H9 (cell line): Measurements from ENCODE around the gene SCAF8. TPM values are rescaled to one million over a fixed set of nuclear protein-coding genes. Genes with fewer than 3 reads are reported as not detected.

Experiments used
- DNase-seq: peaks from one replicate; pipeline ENCODE4 v3.0.0-alpha.2; 2017
- H2AFZ ChIP-seq: one replicate; pipeline ENCODE4 v1.6.1; 2013; ENCODE audit warnings: mild to moderate bottlenecking, low read length, control low read depth, moderate library complexity
- H2AK5ac ChIP-seq: 2 replicates; pipeline ENCODE4 v1.6.1; 2013; ENCODE audit warnings: low read length, control low read depth, mixed read lengths; ENCODE audit not compliant: insufficient read length
- H2BK120ac ChIP-seq: one replicate; pipeline ENCODE4 v1.6.1; 2013; ENCODE audit warnings: low read depth, mild to moderate bottlenecking, low read length, control low read depth, inconsistent platforms; ENCODE audit not compliant: poor library complexity, severe bottlenecking
- H2BK12ac ChIP-seq: 2 replicates; pipeline ENCODE4 v1.6.1; 2013; ENCODE audit warnings: low read length, control low read depth, mixed read lengths, low read depth; ENCODE audit not compliant: insufficient read length
- H2BK15ac ChIP-seq: 2 replicates; pipeline ENCODE4 v1.6.1; 2013; ENCODE audit warnings: low read depth, low read length, control low read depth
- H2BK20ac ChIP-seq: one replicate; pipeline ENCODE4 v1.6.1; 2013; ENCODE audit warnings: low read depth, mild to moderate bottlenecking, low read length, control low read depth, inconsistent platforms; ENCODE audit not compliant: poor library complexity, severe bottlenecking
- H2BK5ac ChIP-seq: 2 replicates; pipeline ENCODE4 v1.6.1; 2013; ENCODE audit warnings: low read length, control low read depth, mixed read lengths; ENCODE audit not compliant: insufficient read length
- H3K14ac ChIP-seq: 2 replicates; pipeline ENCODE4 v1.6.1; 2013; ENCODE audit warnings: low read length, control low read depth; ENCODE audit not compliant: insufficient read depth
- H3K18ac ChIP-seq: 2 replicates; pipeline ENCODE4 v1.6.1; 2013; ENCODE audit warnings: low read depth, mild to moderate bottlenecking, mixed read lengths, low read length, control low read depth; ENCODE audit not compliant: insufficient read length
- H3K23ac ChIP-seq: 2 replicates; pipeline ENCODE4 v1.6.1; 2013; ENCODE audit warnings: low read length, control low read depth, mixed read lengths, low read depth; ENCODE audit not compliant: insufficient read length
- H3K23me2 ChIP-seq: 2 replicates; pipeline ENCODE4 v1.6.1; 2013; ENCODE audit warnings: low read depth, mild to moderate bottlenecking, mixed read lengths, low read length, control low read depth; ENCODE audit not compliant: insufficient read length, poor library complexity, severe bottlenecking
- H3K27ac ChIP-seq: 2 replicates; pipeline ENCODE4 v1.5.1; 2013; ENCODE audit warnings: low read length, control low read depth, mixed read lengths, low read depth; ENCODE audit not compliant: insufficient read length
- H3K27me3 ChIP-seq: 2 replicates; pipeline ENCODE4 v1.6.1; 2013; ENCODE audit warnings: low read length, control low read depth, inconsistent platforms; ENCODE audit not compliant: insufficient read depth
- H3K4ac ChIP-seq: 2 replicates; pipeline ENCODE4 v1.6.1; 2013; ENCODE audit warnings: low read depth, mild to moderate bottlenecking, control low read depth, inconsistent platforms, low read length, moderate library complexity
- H3K4me1 ChIP-seq: 2 replicates; pipeline ENCODE4 v1.6.1; 2013; ENCODE audit warnings: low read length, control low read depth, inconsistent platforms; ENCODE audit not compliant: insufficient read depth
- H3K4me2 ChIP-seq: 2 replicates; pipeline ENCODE4 v1.6.1; 2013; ENCODE audit warnings: low read length, control low read depth, mixed read lengths; ENCODE audit not compliant: insufficient read length, insufficient read depth
- H3K56ac ChIP-seq: 2 replicates; pipeline ENCODE4 v1.6.1; 2013; ENCODE audit warnings: low read depth, mild to moderate bottlenecking, mixed read lengths, low read length, control low read depth; ENCODE audit not compliant: insufficient read length
- H3K79me1 ChIP-seq: 2 replicates; pipeline ENCODE4 v1.6.1; 2013; ENCODE audit warnings: low read depth, mild to moderate bottlenecking, moderate library complexity, low read length, control low read depth, inconsistent platforms; ENCODE audit not compliant: insufficient read depth, poor library complexity, severe bottlenecking
- H3K79me2 ChIP-seq: 2 replicates; pipeline ENCODE4 v1.6.1; 2013; ENCODE audit warnings: low read length, control low read depth, inconsistent platforms; ENCODE audit not compliant: insufficient read depth
- H3K9ac ChIP-seq: 2 replicates; pipeline ENCODE4 v1.6.1; 2013; ENCODE audit warnings: low read length, control low read depth, mixed read lengths; ENCODE audit not compliant: insufficient read length; ENCODE audit errors: extremely low read depth
- H3K9me3 ChIP-seq: one replicate; pipeline ENCODE4 v1.6.1; 2013; ENCODE audit warnings: low read depth, low read length, inconsistent platforms; ENCODE audit not compliant: control insufficient read depth
- H3T11ph ChIP-seq: one replicate; pipeline ENCODE4 v1.6.1; 2013; ENCODE audit warnings: mild to moderate bottlenecking, low read length, control low read depth, inconsistent platforms
- H4K20me1 ChIP-seq: one replicate; pipeline ENCODE4 v1.6.1; 2013; ENCODE audit not compliant: control insufficient read depth, insufficient read length, insufficient read depth
- H4K5ac ChIP-seq: 2 replicates; pipeline ENCODE4 v1.6.1; 2013; ENCODE audit warnings: low read depth, mild to moderate bottlenecking, mixed read lengths, low read length, control low read depth; ENCODE audit not compliant: insufficient read length
- H4K8ac ChIP-seq: replicated peaks from 2 replicates; pipeline ENCODE4 v1.6.1; 2013; ENCODE audit warnings: low read length, control low read depth, mixed read lengths, low read depth; ENCODE audit not compliant: insufficient read length
- H4K91ac ChIP-seq: 2 replicates; pipeline ENCODE4 v1.6.1; 2013; ENCODE audit warnings: low read depth, mild to moderate bottlenecking, moderate library complexity, mixed read lengths, low read length, control low read depth; ENCODE audit not compliant: insufficient read length
- H3K27ac Mint-ChIP-seq, 3 experiments: 2 replicates in 2 of 3; 3 replicates in 1 of 3; pipeline ENCODE4 v1.8.0; 2020 to 2021; ENCODE audit warnings: mixed read lengths in 3 of 3, mild to moderate bottlenecking in 1 of 3, moderate library complexity in 1 of 3
- H3K27me3 Mint-ChIP-seq: 2 replicates; pipeline ENCODE4 v1.8.0; 2021; ENCODE audit warnings: low read depth, mild to moderate bottlenecking, moderate library complexity, mixed read lengths
- H3K36me3 Mint-ChIP-seq, 3 experiments: 2 replicates in 2 of 3; 3 replicates in 1 of 3; pipeline ENCODE4 v1.8.0; 2020 to 2021; ENCODE audit warnings: low read depth in 3 of 3, mixed read lengths in 3 of 3; ENCODE audit not compliant: insufficient read depth in 1 of 3
- H3K4me1 Mint-ChIP-seq, 2 experiments: 2 replicates each; pipeline ENCODE4 v1.8.0; 2020; ENCODE audit warnings: mixed read lengths in 2 of 2
- H3K4me3 Mint-ChIP-seq, 2 experiments: 2 replicates in 1 of 2; 3 replicates in 1 of 2; pipeline ENCODE4 v1.8.0; 2020 to 2021; ENCODE audit warnings: mild to moderate bottlenecking in 2 of 2, mixed read lengths in 2 of 2, moderate library complexity in 1 of 2
- H3K9me3 Mint-ChIP-seq, 2 experiments: 2 replicates in 1 of 2; 3 replicates in 1 of 2; pipeline ENCODE4 v1.8.0; 2020; ENCODE audit warnings: mild to moderate bottlenecking in 2 of 2, mixed read lengths in 2 of 2, moderate library complexity in 1 of 2
- CTCF ChIP-seq: fragments of 200-600 bp; sonication (generic); conservative IDR thresholded peaks from 3 replicates; pipeline ENCODE4 v1.8.0; 2021; ENCODE audit warnings: antibody characterized with exemption, mild to moderate bottlenecking
- WGBS: extraction: QIAGEN DNeasy Blood & Tissue Kit; methylation state at CpG from one replicate; pipeline ENCODE4 v1.1.7; 2013; ENCODE audit warnings: missing lambda C conversion rate, low lambda C conversion rate, mixed read lengths; ENCODE audit not compliant: insufficient read length; ENCODE audit errors: extremely low coverage; 5-methylcytosine and 5-hydroxymethylcytosine counted together
- total RNA-seq: library from RNA; stranded (reverse); gene quantifications from 2 replicates; pipeline ENCODE4 v1.2.1, GENCODE V29; 2021

Gene SCAF8
- total RNA-seq, 1 experiment from 2014 or later, result 78.5 TPM

- H4K91ac ChIP-seq, result no peak overlapping the region
- H3K23ac ChIP-seq, result no peak overlapping the region
- no peaks in the 10 kb centered on the region; the same call in 1 of the 2 replicates for H3K79me2 ChIP-seq
- no peak overlapping the region for H2BK5ac ChIP-seq
- Mint-ChIP-seq H3K36me3 (peaks cover 25 to 67% (median 60%) of the 10 kb centered on the region in 3 experiments), H3K4me3 (no peak overlapping the region), H3K4me1 (peaks cover 0 to 1% of the 10 kb centered on the region in 2 experiments; a peak in 1 of 4 replicates), H3K27ac (no peak overlapping the region; a peak in 1 of 7 replicates), H3K9me3 (no peaks in the 10 kb centered on the region), H3K27me3 (no peaks in the 10 kb centered on the region)
- no peak overlapping the region for H4K5ac ChIP-seq
- H2AK5ac ChIP-seq, result no peak overlapping the region
- H2BK12ac ChIP-seq, result no peak overlapping the region
- H2BK15ac ChIP-seq, result no peak overlapping the region
- H3K27me3 ChIP-seq, result no peaks in the 10 kb centered on the region
- H3K79me1 ChIP-seq, result no peaks in the 10 kb centered on the region
- no peaks in the 10 kb centered on the region for H4K20me1 ChIP-seq
- no peak for TF ChIP-seq CTCF
- H3K56ac ChIP-seq, result no peak overlapping the region
- no peak overlapping the region for H3K9ac ChIP-seq
- no peak overlapping the region for H2AFZ ChIP-seq
- no peak overlapping the region for H3K4ac ChIP-seq
- DNase-seq, result no peak
- no peak overlapping the region for H3K4me2 ChIP-seq
- no peak overlapping the region for H3T11ph ChIP-seq
- no peak overlapping the region for H2BK20ac ChIP-seq
- no peak overlapping the region for H3K27ac ChIP-seq
- no peak overlapping the region for H3K18ac ChIP-seq
- no peak overlapping the region for H3K14ac ChIP-seq
- no peak overlapping the region for H2BK120ac ChIP-seq
- no peaks in the 10 kb centered on the region for H3K4me1 ChIP-seq
- WGBS, result no CpG with 5 or more reads among the region's 4 CpGs
- H3K23me2 ChIP-seq, result no peaks in the 10 kb centered on the region
- H3K9me3 ChIP-seq, result no peaks in the 10 kb centered on the region
- H4K8ac ChIP-seq, result no peak overlapping the region
Measured at GRCh38 chr6:154792325-154792724, 59.1 kb downstream of the SCAF8 start.
